WTC11 (cell line): Measurements from ENCODE around the gene TFF1. TPM values are rescaled to one million over a fixed set of nuclear protein-coding genes. Genes with fewer than 3 reads are reported as not detected.

Experiments used
- ATAC-seq: fragments of 200-7000 bp; cut with Tn5 transposase; 2 replicates; pipeline ENCODE4 v1.10.0; 2021; ENCODE audit warnings: mild to moderate bottlenecking, moderate library complexity
- CTCF ChIA-PET: fragments of 300-600 bp; sonication (Branson Sonifier 250); formaldehyde crosslinking; loops from one replicate; lab custom pipeline; 2021; ENCODE audit warnings: antibody characterized with exemption; lab: Charles Lee
- POLR2A ChIA-PET: fragments of 350-600 bp; sonication (Branson Sonifier 250); formaldehyde crosslinking; loops from one replicate; lab custom pipeline; 2021; ENCODE audit warnings: antibody characterized with exemption; lab: Charles Lee
- DNase-seq: peaks from one replicate; pipeline ENCODE4 v3.0.0; 2021; ENCODE audit warnings: low spot score
- H3K27ac Mint-ChIP-seq: 2 replicates; pipeline ENCODE4 v1.8.0; 2021; ENCODE audit warnings: mixed read lengths
- H3K27me3 Mint-ChIP-seq: 2 replicates; pipeline ENCODE4 v1.8.0; 2021; ENCODE audit warnings: low read depth, mild to moderate bottlenecking, moderate library complexity, mixed read lengths
- H3K36me3 Mint-ChIP-seq: 2 replicates; pipeline ENCODE4 v1.8.0; 2021; ENCODE audit warnings: mixed read lengths
- H3K4me1 Mint-ChIP-seq: 2 replicates; pipeline ENCODE4 v1.8.0; 2022; ENCODE audit warnings: mixed read lengths
- H3K4me3 Mint-ChIP-seq: 2 replicates; pipeline ENCODE4 v1.8.0; 2021; ENCODE audit warnings: mild to moderate bottlenecking, moderate library complexity, mixed read lengths
- H3K9me3 Mint-ChIP-seq: 2 replicates; pipeline ENCODE4 v1.8.0; 2021; ENCODE audit warnings: mixed read lengths
- ATF2 ChIP-seq: sonication (generic); formaldehyde crosslinking; IDR thresholded peaks from 2 replicates; pipeline ENCODE4 v1.8.1; 2022; ENCODE audit warnings: low read depth, missing genetic modification reagents, borderline replicate concordance
- ATF3 ChIP-seq: sonication (generic); formaldehyde crosslinking; conservative IDR thresholded peaks from 2 replicates; pipeline ENCODE4 v1.8.1; 2022; ENCODE audit warnings: mild to moderate bottlenecking, missing genetic modification reagents
- ATF6 ChIP-seq: sonication (generic); formaldehyde crosslinking; IDR thresholded peaks from 2 replicates; pipeline ENCODE4 v1.8.1; 2023; ENCODE audit warnings: mild to moderate bottlenecking, missing genetic modification reagents
- CREM ChIP-seq: sonication (generic); formaldehyde crosslinking; IDR thresholded peaks from 2 replicates; pipeline ENCODE4 v1.8.1; 2022; ENCODE audit warnings: mild to moderate bottlenecking, missing genetic modification reagents, moderate library complexity
- CTCF ChIP-seq: fragments of 200-600 bp; IDR thresholded peaks from 2 replicates; pipeline ENCODE4 v1.8.0; 2022; ENCODE audit warnings: antibody characterized with exemption
- ERG ChIP-seq: fragments of 250-450 bp; sonication (Bioruptor Pico); IDR thresholded peaks from 2 replicates; pipeline ENCODE4 v1.8.0; 2021; ENCODE audit warnings: mild to moderate bottlenecking
- ESRRA ChIP-seq: sonication (generic); formaldehyde crosslinking; IDR thresholded peaks from 2 replicates; pipeline ENCODE4 v1.8.1; 2022; ENCODE audit warnings: mild to moderate bottlenecking, missing genetic modification reagents, borderline replicate concordance
- FOXP1 ChIP-seq: sonication (generic); formaldehyde crosslinking; IDR thresholded peaks from 2 replicates; pipeline ENCODE4 v1.8.0; 2022; ENCODE audit warnings: missing genetic modification reagents, mild to moderate bottlenecking, moderate library complexity, borderline replicate concordance
- GABPB1 ChIP-seq: sonication (generic); formaldehyde crosslinking; IDR thresholded peaks from 2 replicates; pipeline ENCODE4 v1.8.1; 2023; ENCODE audit warnings: mild to moderate bottlenecking, missing genetic modification reagents
- HMGA2 ChIP-seq: fragments of 250-450 bp; sonication (Bioruptor Pico); IDR thresholded peaks from 2 replicates; pipeline ENCODE4 v1.4.0; 2021; ENCODE audit warnings: mild to moderate bottlenecking, moderate library complexity
- HMGXB4 ChIP-seq: sonication (generic); formaldehyde crosslinking; IDR thresholded peaks from 2 replicates; pipeline ENCODE4 v1.8.1; 2023; ENCODE audit warnings: mild to moderate bottlenecking, moderate library complexity, missing genetic modification reagents
- MXD4 ChIP-seq: fragments of 250-450 bp; sonication (Bioruptor Pico); IDR thresholded peaks from 2 replicates; pipeline ENCODE4 v1.8.0; 2021; ENCODE audit warnings: mild to moderate bottlenecking, moderate library complexity, borderline replicate concordance
- NFATC4 ChIP-seq: fragments of 250-450 bp; sonication (Bioruptor Pico); IDR thresholded peaks from 2 replicates; pipeline ENCODE4 v1.9.0; 2021; ENCODE audit warnings: mild to moderate bottlenecking
- NFE2L1 ChIP-seq: sonication (generic); formaldehyde crosslinking; IDR thresholded peaks from 2 replicates; pipeline ENCODE4 v1.8.1; 2023; ENCODE audit warnings: missing genetic modification reagents
- TCF7 ChIP-seq: sonication (generic); formaldehyde crosslinking; IDR thresholded peaks from 2 replicates; pipeline ENCODE4 v1.8.0; 2022; ENCODE audit warnings: mild to moderate bottlenecking, low read depth, missing genetic modification reagents, moderate library complexity
- TEAD4 ChIP-seq: sonication (generic); formaldehyde crosslinking; IDR thresholded peaks from 2 replicates; pipeline ENCODE4 v1.8.0; 2022; ENCODE audit warnings: mild to moderate bottlenecking, missing genetic modification reagents
- ZBTB43 ChIP-seq: sonication (generic); formaldehyde crosslinking; IDR thresholded peaks from 2 replicates; pipeline ENCODE4 v1.8.1; 2023; ENCODE audit warnings: mild to moderate bottlenecking, missing genetic modification reagents
- ZMAT4 ChIP-seq: fragments of 250-450 bp; sonication (Bioruptor Pico); IDR thresholded peaks from 2 replicates; pipeline ENCODE4 v1.9.0; 2021; ENCODE audit warnings: mild to moderate bottlenecking
- ZNF219 ChIP-seq: sonication (generic); formaldehyde crosslinking; IDR thresholded peaks from 2 replicates; pipeline ENCODE4 v1.8.0; 2023; ENCODE audit warnings: missing genetic modification reagents, mild to moderate bottlenecking, borderline replicate concordance
- ZNF512 ChIP-seq: sonication (generic); formaldehyde crosslinking; IDR thresholded peaks from 2 replicates; pipeline ENCODE4 v1.8.1; 2022; ENCODE audit warnings: missing genetic modification reagents, borderline replicate concordance
- total RNA-seq: library from RNA; stranded (reverse); gene quantifications from 3 replicates; pipeline ENCODE4 v1.2.3, GENCODE V29; 2021

Gene TFF1
- total RNA-seq, 1 experiment from 2014 or later, result 0.81 TPM

- Mint-ChIP-seq H3K36me3 (no peaks in the 10 kb centered on the region), H3K4me3 (no peak overlapping the region), H3K27ac (no peak overlapping the region), H3K9me3 (no peaks in the 10 kb centered on the region), H3K4me1 (peaks cover 3% of the 10 kb centered on the region), H3K27me3 (no peaks in the 10 kb centered on the region)
- CTCF ChIA-PET, result no interaction called here
- no peak for TF ChIP-seq TCF7 (CRISPR knock-in tag)
- no peak for TF ChIP-seq ZBTB43
- TF ChIP-seq ATF3, result no peak
- TF ChIP-seq ZNF219 (CRISPR knock-in tag), result no peak
- no peak for TF ChIP-seq MXD4 (CRISPR knock-in tag)
- TF ChIP-seq ATF2, result no peak
- TF ChIP-seq HMGXB4 (CRISPR knock-in tag), result no peak
- TF ChIP-seq CTCF, result no peak
- TF ChIP-seq ATF6 (CRISPR knock-in tag), result no peak
- no peak for TF ChIP-seq NFE2L1 (CRISPR knock-in tag)
- TF ChIP-seq FOXP1 (CRISPR knock-in tag), result no peak
- TF ChIP-seq HMGA2 (CRISPR knock-in tag), result no peak
- TF ChIP-seq CREM, result no peak
- no peak for TF ChIP-seq TEAD4 (CRISPR knock-in tag)
- no peak for TF ChIP-seq ZMAT4 (CRISPR knock-in tag)
- TF ChIP-seq GABPB1 (CRISPR knock-in tag), result no peak
- no peak for TF ChIP-seq NFATC4 (CRISPR knock-in tag)
- no peak for ATAC-seq
- no peak for DNase-seq
- POLR2A ChIA-PET, result no interaction called here
These were observed 21.7 kb downstream of the TFF1 start for GRCh38 chr21:42344631-42345030.

GRCh38 chr21:42343963-42344510, 22.3 kb downstream of the TFF1 start:
- Mint-ChIP-seq H3K27ac (no peak overlapping the region), H3K9me3 (no peaks in the 10 kb centered on the region), H3K4me1 (peaks cover 3% of the 10 kb centered on the region), H3K27me3 (no peaks in the 10 kb centered on the region), H3K4me3 (no peak overlapping the region), H3K36me3 (no peaks in the 10 kb centered on the region)
- DNase-seq (no peak), ATAC-seq (no peak)
- ChIA-PET POLR2A (no interaction called here), CTCF (no interaction called here)
- TF ChIP-seq ESRRA (CRISPR knock-in tag) (no peak), NFATC4 (CRISPR knock-in tag) (no peak), ZNF512 (CRISPR knock-in tag) (no peak), ATF3 (no peak), ERG (CRISPR knock-in tag) (no peak), GABPB1 (CRISPR knock-in tag) (no peak)
